DLD1 (cell line): ENCODE results near the gene ARL8A.

ENCODE experiments used
- in situ Hi-C: cut with HindIII; loops from 2 replicates; pipeline ENCODE4 v1.10.0; 2017; ENCODE audit warnings: low sequenced_read_pairs

ARL8A gene

GRCh38 chr1:202084791-202085681 lies 59.5 kb downstream of the ARL8A start:
- in situ Hi-C loops, result no loop called here
